Daoy (cell line): ENCODE data around the gene FGF11. TPM values are rescaled to one million over a fixed set of nuclear protein-coding genes. Genes with fewer than 3 reads are reported as not detected.
"Not testable (repeated sequence)": the region's sequence is repeated elsewhere in the genome, so short reads cannot be mapped to it uniquely, and the experiment has no call there.

Experiments
- DNase-seq: peaks from one replicate; pipeline ENCODE4 v3.0.0-alpha.2; 2015; ENCODE audit warnings: low read depth
- total RNA-seq: library from RNA; depleted of rRNA; stranded (reverse); fragments of >200 nt; shearing (Covaris generic); gene quantifications from 2 replicates; pipeline ENCODE4 v1.2.3, GENCODE V29; 2014

Gene FGF11
- total RNA-seq, 1 experiment from 2014 or later = 1.5 TPM

- DNase-seq = no peak
Measured at GRCh38 chr17:7460850-7461660, 21.7 kb downstream of the FGF11 start.

DNA sequence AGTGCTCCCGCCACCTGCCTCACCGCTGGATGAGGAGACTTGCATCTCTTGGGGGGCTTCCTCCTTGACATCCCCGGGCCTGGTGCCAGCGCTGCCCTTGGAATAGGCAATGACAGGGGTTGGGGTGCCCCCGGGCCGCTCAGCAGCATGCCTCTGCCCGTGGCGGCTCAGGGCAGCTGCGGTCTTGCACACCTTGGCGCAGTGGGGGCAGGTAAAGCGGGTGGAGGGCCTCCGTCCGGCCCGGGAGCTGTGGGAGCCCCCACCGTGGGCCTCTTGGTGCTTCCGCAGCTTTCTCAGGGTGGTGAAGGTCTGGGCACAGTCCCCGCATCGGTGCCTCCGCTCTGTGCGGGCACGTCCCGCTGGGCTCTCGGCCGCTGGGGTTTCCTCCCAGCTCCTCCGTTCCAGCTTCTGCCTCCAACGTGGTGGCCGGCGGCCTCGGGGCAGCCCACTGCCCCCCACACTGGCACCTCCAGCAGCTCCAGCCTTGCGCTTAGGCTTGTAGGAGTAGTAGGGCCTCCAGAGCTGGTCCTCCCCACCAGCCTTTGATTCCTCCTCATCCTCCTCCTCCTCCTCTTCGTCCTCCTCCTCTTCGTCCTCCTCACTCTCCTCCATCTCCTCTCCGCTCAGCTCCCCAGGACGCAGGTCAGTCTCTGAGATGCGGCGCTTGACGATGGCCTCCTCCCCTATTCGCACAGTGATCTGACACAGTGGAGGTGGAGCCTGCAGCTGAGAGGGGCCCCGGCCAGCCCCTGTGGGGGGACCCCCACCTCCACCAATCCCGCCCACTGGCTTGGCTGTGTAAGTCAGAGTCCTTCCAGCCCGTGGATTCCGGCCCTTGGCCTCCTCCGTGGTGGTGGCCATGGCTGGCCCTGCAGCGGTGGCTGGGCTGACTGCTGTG is 23.4 kb downstream of the FGF11 start:
- DNase-seq = no peak

- no peak for DNase-seq
Measured at GRCh38 chr17:7463372-7463846, 24.1 kb downstream of the FGF11 start.

DNA sequence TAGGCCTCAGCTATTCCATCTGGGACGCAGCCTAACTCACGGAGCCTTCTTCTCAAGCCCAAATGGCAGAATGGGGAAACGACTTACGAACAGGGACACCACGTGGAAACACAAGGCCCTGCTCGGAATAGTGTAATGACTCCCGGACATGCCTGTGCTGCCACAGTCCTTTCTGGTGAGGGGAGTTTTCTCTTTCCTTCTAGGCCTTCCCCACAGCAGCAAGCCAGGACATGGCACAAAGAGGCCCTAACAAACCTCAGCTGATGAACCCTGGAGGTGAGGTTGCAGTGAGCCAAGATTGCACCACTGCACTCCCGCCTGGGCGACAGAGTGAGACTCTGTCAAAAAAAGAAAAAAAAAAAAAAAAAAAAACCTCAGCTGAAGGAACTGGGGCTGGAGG is 24.8 kb downstream of the FGF11 start:
- DNase-seq = no peak

DNA sequence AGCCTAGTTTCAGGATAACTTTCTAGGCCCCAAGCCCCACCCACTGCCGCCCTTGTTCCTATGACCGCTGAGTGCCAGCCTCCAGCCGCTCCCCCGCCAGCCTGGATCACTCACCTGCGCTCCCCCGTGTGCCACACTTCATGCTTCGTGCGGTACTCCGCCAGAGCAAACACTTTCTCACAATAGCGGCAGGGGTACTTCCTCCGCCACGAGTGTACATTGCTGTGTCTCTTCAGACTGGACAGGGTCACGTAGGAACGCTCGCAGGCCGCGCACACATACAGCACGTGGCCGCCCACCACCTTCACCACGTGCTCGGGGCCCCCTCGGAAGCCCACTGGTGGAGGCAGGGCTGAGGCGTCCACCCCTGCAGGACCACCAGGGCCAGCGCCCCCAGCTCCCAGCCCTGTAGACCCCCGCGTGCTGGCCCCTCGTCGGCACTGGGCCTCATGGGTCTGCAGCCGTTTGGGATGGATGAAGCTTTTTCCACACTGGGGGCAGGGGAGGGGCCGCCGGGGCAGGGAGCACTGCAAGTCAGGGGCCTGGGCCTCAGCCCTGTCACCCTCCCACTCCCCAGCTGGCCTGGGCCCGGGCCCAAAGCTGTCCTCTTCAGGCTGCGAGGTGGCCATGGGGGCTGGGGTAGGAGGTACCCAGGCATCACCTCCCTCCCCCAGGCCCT is 26.4 kb downstream of the FGF11 start:
- DNase-seq = no peak

- no peak for DNase-seq
Measured at GRCh38 chr17:7466318-7466638, 27.0 kb downstream of the FGF11 start.

DNA sequence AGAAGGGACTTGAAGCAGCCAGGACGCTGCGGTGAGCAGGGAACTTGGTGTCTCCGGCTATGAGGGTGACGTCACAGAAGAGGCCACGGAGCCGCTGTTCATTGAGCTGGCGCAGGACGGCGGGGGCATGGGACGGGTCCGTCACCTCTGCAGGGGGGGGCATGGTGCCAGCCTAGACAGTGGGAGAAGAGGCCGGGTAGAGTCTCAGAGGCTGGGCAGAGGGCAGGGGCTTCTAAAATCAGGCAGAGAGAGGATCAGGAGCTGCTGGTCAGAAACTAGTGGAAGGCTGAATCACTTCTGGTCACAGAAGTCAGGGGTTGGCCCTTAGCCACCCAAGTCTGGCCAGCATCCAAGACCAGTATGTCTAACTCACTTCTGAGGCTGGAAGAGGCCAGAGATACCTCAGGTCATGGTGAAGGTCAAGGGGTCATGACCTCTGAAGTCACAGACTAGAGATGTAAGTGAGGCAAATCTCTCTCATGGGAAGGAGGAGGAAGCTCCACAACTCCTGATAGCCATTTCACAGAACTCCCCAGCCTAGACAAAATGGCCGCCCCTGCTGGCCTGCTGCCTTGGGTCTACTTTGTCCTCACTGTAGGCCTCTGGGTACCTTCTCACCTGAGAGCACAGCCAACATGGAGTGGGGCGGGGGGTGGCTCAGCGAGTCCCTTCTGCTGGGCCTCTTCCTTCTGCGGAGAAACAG is 27.5 kb downstream of the FGF11 start:
- DNase-seq = no peak

- no peak for DNase-seq
Measured at GRCh38 chr17:7467498-7467897, 28.2 kb downstream of the FGF11 start.

DNA sequence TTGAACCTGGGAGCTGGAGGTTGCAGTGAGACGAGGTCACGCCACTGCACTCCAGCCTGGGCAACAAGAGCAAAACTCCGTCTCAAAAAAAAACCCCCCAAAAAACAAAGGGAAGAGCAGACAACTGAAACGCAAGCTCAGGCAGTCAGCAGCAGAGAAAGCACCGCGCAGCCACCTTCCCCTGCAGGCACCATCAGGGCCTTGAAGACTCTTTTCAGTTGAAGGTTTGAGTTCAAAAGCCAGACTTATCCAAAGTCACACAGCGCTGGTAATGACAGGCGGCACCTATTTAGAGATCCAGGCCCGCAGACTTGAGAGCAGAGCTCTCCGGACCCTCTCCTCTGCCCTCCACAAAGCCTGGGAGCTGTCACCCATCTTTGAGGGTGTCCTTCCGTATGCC is 29.0 kb downstream of the FGF11 start:
- DNase-seq = no peak

DNA sequence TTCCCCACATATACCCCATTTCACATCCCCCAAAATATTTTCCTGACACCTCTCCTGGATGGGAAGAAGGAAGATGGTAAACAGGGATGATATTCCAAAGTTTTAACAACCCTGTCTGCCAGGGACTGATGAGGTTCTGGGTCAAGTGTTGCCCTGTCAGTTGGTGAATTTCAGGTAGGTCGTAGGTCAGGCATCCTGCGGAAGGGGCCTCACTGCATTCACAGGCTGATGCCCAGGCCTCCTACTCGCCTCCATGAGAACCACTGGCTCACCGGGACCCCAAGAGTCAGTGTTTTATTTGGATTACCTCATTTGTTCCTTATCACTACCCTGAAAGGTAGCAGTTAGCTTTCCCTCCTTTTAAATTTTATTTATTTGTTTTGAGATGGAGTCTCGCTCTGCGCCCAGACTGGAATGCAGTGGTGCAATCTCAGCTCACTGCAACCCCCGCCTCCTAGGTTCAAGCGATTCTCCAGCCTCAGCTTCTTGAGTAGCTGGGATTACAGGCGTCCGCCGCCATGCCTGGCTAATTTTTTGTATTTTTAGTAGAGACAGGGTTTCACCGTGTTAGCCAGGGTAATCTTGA is 29.6 kb downstream of the FGF11 start:
- no peak for DNase-seq

DNA sequence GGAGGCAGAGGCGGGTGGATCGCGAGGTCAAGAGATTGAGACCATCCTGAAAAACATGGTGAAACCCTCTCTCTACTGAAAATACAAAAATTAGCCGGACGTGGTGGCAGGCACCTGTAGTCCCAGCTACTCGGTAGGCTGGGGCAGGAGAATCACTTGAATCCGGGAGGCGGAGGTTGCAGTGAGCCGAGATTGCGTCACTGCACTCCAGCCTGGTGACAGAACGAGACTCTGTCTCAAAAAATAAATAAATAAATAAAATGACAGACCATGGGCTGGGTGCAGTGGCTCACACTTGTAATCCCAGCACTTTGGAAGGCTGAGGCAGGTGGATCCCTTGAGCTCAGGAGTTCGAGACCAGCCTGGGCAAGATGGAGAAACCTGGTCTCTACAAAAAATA is 30.5 kb downstream of the FGF11 start:
- not testable (repeated sequence) for DNase-seq

- not testable (repeated sequence) for DNase-seq
Measured at GRCh38 chr17:7470457-7470973, 31.2 kb downstream of the FGF11 start.

- DNase-seq = no peak
Measured at GRCh38 chr17:7471729-7472128, 32.4 kb downstream of the FGF11 start.

GRCh38 chr17:7474767-7475166 is 35.5 kb downstream of the FGF11 start:
- not testable (repeated sequence) for DNase-seq

- DNase-seq = no peak
Measured at GRCh38 chr17:7475764-7476422, 36.6 kb downstream of the FGF11 start.

DNA sequence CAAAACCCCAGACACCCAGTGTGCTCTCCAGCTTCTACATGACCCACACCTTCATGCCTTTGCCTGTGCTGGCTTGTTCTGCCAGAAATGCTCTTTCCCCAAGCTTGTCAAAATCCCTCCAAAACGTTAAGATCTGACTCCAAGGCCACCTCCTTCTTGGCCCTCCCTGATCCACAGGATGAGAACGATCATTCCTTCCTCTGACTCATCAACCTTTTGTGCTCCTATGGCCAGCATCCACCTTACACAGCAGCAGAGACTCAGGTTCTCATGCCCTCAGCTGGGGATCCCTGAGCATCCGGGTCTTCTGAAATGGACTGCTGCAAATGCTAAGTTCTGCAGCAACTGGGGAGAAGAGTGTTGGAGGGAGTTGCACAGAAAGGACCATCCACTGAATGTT is 37.2 kb downstream of the FGF11 start:
- DNase-seq = peak; percentile 61

DNA sequence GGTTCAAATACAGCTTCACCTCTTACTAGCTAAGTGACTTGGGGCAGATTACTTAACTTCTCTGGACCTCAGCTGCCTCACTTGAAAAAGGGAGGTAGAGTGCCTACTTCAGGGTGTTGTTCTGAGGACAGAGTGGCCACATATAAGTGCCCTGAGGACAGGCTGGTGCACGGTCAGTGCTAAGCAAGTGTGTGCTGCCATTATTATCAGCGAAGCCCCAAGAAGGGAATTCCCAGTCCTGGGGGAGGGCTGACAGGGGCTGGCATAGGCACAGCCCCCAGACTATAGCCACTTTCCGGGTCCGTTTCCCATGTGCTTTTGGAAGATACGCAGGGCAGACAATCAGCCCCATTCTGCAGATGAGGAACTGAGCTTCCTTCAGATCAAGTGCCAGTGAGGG is 37.6 kb downstream of the FGF11 start:
- no peak for DNase-seq

DNA sequence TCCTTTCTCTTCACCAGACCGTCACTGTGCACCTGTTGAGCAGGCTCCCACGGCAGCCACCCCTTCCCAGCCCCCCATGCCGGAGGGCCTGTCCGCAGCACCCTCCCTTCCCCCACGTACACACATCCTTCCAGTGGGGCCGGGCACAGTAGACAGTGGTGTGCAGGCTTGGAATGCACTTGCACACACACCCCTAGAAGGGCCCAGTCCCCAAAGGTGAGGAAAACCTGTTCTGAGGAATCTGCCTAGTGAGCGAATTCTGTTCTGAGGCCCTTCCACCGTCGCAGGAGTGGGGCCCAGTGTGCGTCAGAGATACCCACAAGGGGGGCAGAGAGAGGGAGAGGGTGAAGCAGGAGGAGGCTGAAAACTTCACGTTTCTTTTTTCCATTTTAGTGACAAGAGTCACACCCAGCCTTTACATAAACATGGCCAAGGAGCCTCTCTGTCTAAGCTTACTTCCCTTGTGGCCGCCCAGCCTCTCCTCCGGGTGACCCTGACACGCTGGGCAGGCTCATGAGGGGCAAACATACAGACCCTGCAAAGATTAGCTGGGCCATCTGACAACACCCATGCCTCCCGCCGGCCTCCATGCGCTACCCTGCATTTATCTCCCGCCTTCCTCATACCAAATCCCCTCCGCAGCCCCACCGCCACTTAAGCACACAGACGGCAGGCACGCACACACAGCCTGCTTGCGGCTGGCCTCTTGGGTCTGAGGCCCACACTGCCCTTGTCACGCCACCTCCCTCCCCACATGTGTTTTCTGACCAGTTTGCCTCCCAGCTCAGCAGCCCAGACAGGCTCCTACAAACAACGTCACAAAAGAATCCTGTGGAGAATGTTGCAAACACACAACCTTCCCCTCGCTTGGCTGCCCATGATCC is 38.3 kb downstream of the FGF11 start:
- DNase-seq = no peak
